Ovary (tissue), 9 donors: ENCODE results near the gene LRRC63. TPM values are rescaled to one million over a fixed set of nuclear protein-coding genes. Genes with fewer than 3 reads are reported as not detected.

Source experiments
- DNase-seq, 5 donors: peaks; one replicate each; pipeline ENCODE4 v3.0.0-alpha.2; 2019 to 2020
- H3K27ac ChIP-seq, 2 donors: fragments of 200-600 bp; one replicate each; pipeline versions ENCODE4 v1.5.1 to v1.8.0; 2019 to 2022
- H3K27me3 ChIP-seq: fragments of 200-600 bp; one replicate; pipeline ENCODE4 v1.8.0; 2022
- H3K36me3 ChIP-seq: fragments of 200-600 bp; sonication (generic); one replicate; pipeline ENCODE4 v1.5.1; 2019
- H3K4me1 ChIP-seq: one replicate; pipeline ENCODE4 v1.8.1; 2013; ENCODE audit warnings: mild to moderate bottlenecking, moderate library complexity; ENCODE audit not compliant: insufficient read depth
- H3K4me3 ChIP-seq: fragments of 200-600 bp; sonication (generic); one replicate; pipeline ENCODE4 v1.5.1; 2017
- H3K9me3 ChIP-seq, 2 donors: fragments of 200-600 bp in 1 of 2; sonication (generic) in 1 of 2; one replicate each; pipeline versions ENCODE4 v1.5.1 to v1.8.1; 2013 to 2019; ENCODE audit warnings: mild to moderate bottlenecking in 1 of 2, moderate library complexity in 1 of 2
- EP300 ChIP-seq: sonication (generic); formaldehyde crosslinking; IDR thresholded peaks from one replicate; pipeline ENCODE4 v1.6.1; 2017; ENCODE audit warnings: antibody characterized with exemption
- POLR2A ChIP-seq: fragments of 450-650 bp; IDR thresholded peaks from one replicate; pipeline ENCODE4 v1.6.1; 2017; ENCODE audit warnings: antibody characterized with exemption, mild to moderate bottlenecking, moderate library complexity
- WGBS, 3 donors: extraction: QIAGEN DNeasy Blood & Tissue Kit in 1 of 3; methylation state at CpG; one replicate each; pipeline versions ENCODE4 v1.1.5 to v1.1.7; 2013 to 2017; 5-methylcytosine and 5-hydroxymethylcytosine counted together
- intact Hi-C, 4 donors: fragments of 100-400 bp; cut with DNase I; formaldehyde crosslinking; loops; one replicate each; pipeline versions ENCODE4 v1.11.0 to v1.15.1; 2022 to 2023
- polyA plus RNA-seq, 2 donors: library from polyadenylated mRNA; stranded (reverse); fragments of 200-250 nt in 1 of 2; fragments of 350-450 nt in 1 of 2; fragmentation: Illumina TruSeq in 1 of 2; extraction: RNeasy Lipid Tissue Mini Kit (QIAGEN cat#74804) in 1 of 2; gene quantifications; one replicate each; pipeline ENCODE4 v1.2.3, GENCODE V29; 2013 to 2014
- total RNA-seq, 7 donors: library from RNA; depleted of rRNA in 2 of 7; stranded (reverse); fragments of >200 nt in 2 of 7; fragmentation: NEBNext Ultra II Directional in 3 of 7; extraction: Animal tissue kit (Norgen Biotek cat#: 25700) in 3 of 7; gene quantifications; one replicate each; pipeline versions ENCODE4 v1.1.0 to v1.2.4, GENCODE V29; 2016 to 2023
- TF ChIP-seq, protein P1 (sequence below), 3 donors: fragments of 450-650 bp in 2 of 3; fragments of 200-600 bp in 1 of 3; IDR thresholded peaks; one replicate each; pipeline versions ENCODE4 v1.5.1 to v1.8.0; 2016 to 2022; ENCODE audit warnings: antibody characterized with exemption in 3 of 3, mild to moderate bottlenecking in 1 of 3
- donor health status: DM: no; HTN: no; CAD: no; lungs with moderate emphysema.
- donor health status: DM: no; HTN: no; CAD: no.
- donor health status: Bipolar disorder and iron deficiency.
- donor health status: DM: yes; HTN: yes; CAD: no.
- donor health status: DM: no; HTN: no; CAD: no.
- donor health status: DM: yes; HTN: yes; CAD: no.

LRRC63 gene
- total and polyA plus RNA-seq, 9 donors, result 0.12 to 0.92 (median 0.22) TPM; not detected in 4

DNA sequence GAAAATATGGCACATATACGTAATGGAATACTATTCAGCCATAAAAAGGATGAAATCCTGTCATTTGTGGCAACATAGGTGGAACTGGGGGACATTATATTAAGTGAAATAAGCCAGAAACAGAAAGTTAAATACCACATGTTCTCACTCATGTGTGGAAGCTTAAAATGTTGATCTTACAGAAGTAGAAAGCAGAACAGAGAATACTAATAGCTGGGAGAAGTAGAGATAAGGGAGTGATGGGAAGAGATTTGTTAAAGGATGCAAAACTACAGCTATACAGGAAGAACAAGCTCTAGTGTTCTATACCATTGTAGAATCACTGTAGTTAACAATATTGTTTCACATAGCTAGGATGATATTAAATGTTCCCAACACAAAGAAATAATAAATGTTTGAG, 107.3 kb downstream of the LRRC63 start:
- intact Hi-C loops, result no loop called here
- Histone ChIP-seq H3K4me1 (no peaks in the 10 kb centered on the region), H3K4me3 (no peak overlapping the region), H3K27me3 (no peaks in the 10 kb centered on the region), H3K9me3 (no peaks in the 10 kb centered on the region), H3K27ac (no peak overlapping the region), H3K36me3 (no peaks in the 10 kb centered on the region)
- WGBS, 3 donors, result 79 to 87% (median 81%) methylated on average over 1 of the region's 1 CpG
- DNase-seq, result no peak
- TF ChIP-seq EP300 (no peak), POLR2A (no peak)
- TF ChIP-seq, protein P1, sequence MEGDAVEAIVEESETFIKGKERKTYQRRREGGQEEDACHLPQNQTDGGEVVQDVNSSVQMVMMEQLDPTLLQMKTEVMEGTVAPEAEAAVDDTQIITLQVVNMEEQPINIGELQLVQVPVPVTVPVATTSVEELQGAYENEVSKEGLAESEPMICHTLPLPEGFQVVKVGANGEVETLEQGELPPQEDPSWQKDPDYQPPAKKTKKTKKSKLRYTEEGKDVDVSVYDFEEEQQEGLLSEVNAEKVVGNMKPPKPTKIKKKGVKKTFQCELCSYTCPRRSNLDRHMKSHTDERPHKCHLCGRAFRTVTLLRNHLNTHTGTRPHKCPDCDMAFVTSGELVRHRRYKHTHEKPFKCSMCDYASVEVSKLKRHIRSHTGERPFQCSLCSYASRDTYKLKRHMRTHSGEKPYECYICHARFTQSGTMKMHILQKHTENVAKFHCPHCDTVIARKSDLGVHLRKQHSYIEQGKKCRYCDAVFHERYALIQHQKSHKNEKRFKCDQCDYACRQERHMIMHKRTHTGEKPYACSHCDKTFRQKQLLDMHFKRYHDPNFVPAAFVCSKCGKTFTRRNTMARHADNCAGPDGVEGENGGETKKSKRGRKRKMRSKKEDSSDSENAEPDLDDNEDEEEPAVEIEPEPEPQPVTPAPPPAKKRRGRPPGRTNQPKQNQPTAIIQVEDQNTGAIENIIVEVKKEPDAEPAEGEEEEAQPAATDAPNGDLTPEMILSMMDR (IDR thresholded peaks at IDR 0.05), result no peak

DNA sequence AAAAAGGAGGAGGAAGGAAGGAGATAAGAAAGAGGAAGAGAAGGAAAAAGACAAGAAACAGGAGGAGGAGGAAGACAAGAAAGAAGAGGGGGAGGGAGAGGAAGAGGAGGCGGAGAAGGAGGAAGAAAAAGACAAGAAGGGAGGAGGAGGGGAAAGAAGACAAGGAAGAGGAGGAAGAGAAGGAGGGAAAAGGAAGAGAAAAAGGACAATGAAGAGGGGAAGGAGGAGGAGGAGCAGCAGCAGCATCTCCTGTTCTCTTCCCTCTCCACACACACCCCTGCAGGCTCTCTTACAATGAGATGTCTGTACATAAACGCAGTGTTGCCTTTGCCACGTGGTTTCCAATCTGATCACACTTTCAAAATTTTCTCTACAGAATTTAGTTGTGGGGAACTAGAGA, 108.7 kb downstream of the LRRC63 start:
- H3K9me3 ChIP-seq, result no peaks in the 10 kb centered on the region
- no peak overlapping the region for H3K4me3 ChIP-seq
- intact Hi-C loops, result no loop called here
- no peaks in the 10 kb centered on the region for H3K27me3 ChIP-seq
- DNase-seq, result no peak
- H3K36me3 ChIP-seq, result no peaks in the 10 kb centered on the region
- TF ChIP-seq EP300 (no peak), POLR2A (no peak)
- TF ChIP-seq, protein P1 (IDR thresholded peaks at IDR 0.05), result no peak
- no peaks in the 10 kb centered on the region for H3K4me1 ChIP-seq
- 67 to 80% (median 68%) methylated on average over 3 of the region's 3 CpGs for WGBS, 3 donors
- H3K27ac ChIP-seq, result no peak overlapping the region

DNA sequence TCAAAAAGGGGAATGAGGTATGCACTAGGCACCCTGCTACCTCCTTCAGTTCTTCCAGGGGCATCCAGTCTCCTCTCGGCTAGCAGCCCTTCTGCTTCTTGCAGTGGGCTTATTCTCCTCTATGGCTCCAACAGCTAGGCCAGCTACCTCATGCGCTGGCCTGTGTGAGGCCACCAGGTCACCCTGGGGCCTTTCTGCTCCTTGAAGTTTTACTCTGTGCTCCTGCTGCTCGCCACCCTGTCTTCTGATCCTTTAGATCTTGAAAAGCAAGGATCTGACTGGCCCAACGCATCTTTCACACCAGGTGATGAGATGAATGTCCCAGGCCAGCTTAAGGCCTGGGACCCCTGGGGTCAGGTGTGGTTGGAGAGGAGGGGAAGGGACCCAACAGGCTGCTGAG, 109.1 kb downstream of the LRRC63 start:
- intact Hi-C loops, result no loop called here
- Histone ChIP-seq H3K4me3 (no peak overlapping the region), H3K4me1 (no peaks in the 10 kb centered on the region), H3K27me3 (no peaks in the 10 kb centered on the region), H3K9me3 (no peaks in the 10 kb centered on the region), H3K27ac (no peak overlapping the region), H3K36me3 (no peaks in the 10 kb centered on the region)
- DNase-seq, result no peak
- WGBS, 3 donors, result 86 to 93% (median 90%) methylated on average over 4 of the region's 4 CpGs
- TF ChIP-seq, protein P1 (IDR thresholded peaks at IDR 0.05), result no peak
- TF ChIP-seq EP300, result no peak
- no peak for TF ChIP-seq POLR2A

DNA sequence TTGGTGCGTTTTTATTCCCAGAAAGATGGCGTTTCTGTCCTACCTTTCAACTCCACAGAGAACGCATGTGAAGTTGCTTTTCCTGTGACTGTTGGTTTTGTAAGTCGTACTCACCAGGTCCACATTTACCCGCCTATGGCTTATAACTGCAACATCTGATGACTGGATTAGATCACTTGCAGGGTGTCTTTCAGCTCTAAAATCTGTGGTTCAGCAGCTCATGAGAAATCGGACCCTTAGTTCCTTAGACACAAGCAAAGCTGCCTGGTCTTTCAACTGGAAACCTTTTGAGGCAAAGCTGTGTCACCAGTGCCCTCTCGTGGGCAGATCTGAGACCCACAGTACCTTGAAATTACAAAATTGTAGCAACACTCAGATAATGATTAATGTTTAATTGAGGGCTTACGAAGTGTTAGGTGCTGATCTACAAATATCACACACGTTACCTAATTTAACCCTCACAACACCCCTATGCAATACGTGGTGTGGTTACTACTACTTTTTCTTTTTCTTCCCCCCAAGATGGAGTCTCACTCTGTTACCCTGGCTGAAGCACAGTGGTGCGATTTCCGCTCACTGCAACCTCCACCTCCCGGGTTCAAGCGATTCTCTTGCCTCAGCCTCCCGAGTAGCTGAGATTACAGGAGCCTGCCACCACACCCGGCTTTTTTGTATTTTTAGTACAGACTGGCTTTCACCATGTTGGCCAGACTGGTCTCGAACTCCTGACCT, 109.9 kb downstream of the LRRC63 start:
- WGBS, 3 donors, result 58 to 60% (median 58%) methylated on average over 17 of the region's 17 CpGs
- Histone ChIP-seq H3K4me1 (no peaks in the 10 kb centered on the region), H3K36me3 (no peaks in the 10 kb centered on the region), H3K9me3 (no peaks in the 10 kb centered on the region), H3K4me3 (no peak overlapping the region), H3K27me3 (no peaks in the 10 kb centered on the region), H3K27ac (no peak overlapping the region)
- TF ChIP-seq, protein P1 (IDR thresholded peaks at IDR 0.05), result no peak
- TF ChIP-seq POLR2A, result no peak
- TF ChIP-seq EP300, result no peak
- DNase-seq, result peak in 1 of 5 donors; percentile 29
- intact Hi-C loops, result no loop called here
